Esophagus muscularis mucosa (tissue), 4 donors: ENCODE data around the gene GHR. TPM values are rescaled to one million over a fixed set of nuclear protein-coding genes. Genes with fewer than 3 reads are reported as not detected.

Experiments used
- DNase-seq: peaks from one replicate; pipeline ENCODE4 v3.0.0-alpha.2; 2017; ENCODE audit errors: extremely low spot score
- H3K27ac ChIP-seq, 4 donors: fragments of 200-600 bp; sonication (generic); replicated peaks in 1 of 4; 1 replicate in 3 of 4; 2 replicates in 1 of 4; pipeline ENCODE4 v1.5.1; 2016 to 2019; ENCODE audit warnings: mild to moderate bottlenecking in 1 of 4
- H3K27me3 ChIP-seq, 4 donors: fragments of 200-600 bp; sonication (generic); one replicate each; pipeline versions ENCODE4 v1.5.1 to v1.6.0; 2016 to 2019
- H3K36me3 ChIP-seq, 4 donors: fragments of 200-600 bp; sonication (generic); one replicate each; pipeline ENCODE4 v1.5.1; 2016 to 2019
- H3K4me1 ChIP-seq, 4 donors: fragments of 200-600 bp; sonication (generic); one replicate each; pipeline ENCODE4 v1.5.1; 2016 to 2019
- H3K4me3 ChIP-seq, 4 donors: fragments of 200-600 bp; sonication (generic); 1 replicate in 2 of 4; 2 replicates in 2 of 4; pipeline ENCODE4 v1.5.1; 2016 to 2019; ENCODE audit warnings: mild to moderate bottlenecking in 4 of 4, moderate library complexity in 1 of 4
- H3K9me3 ChIP-seq, 4 donors: fragments of 200-600 bp; sonication (generic); 1 replicate in 3 of 4; 2 replicates in 1 of 4; pipeline ENCODE4 v1.5.1; 2016 to 2019
- CTCF ChIP-seq, 3 experiments: fragments of 200-600 bp in 2 of 3; fragments of 450-650 bp in 1 of 3; sonication (generic) in 2 of 3; IDR thresholded peaks; one replicate each; pipeline ENCODE4 v1.5.1; 2017 to 2019; ENCODE audit warnings: antibody characterized with exemption in 3 of 3, mild to moderate bottlenecking in 2 of 3, moderate library complexity in 1 of 3
- EP300 ChIP-seq: sonication (generic); formaldehyde crosslinking; IDR thresholded peaks from one replicate; pipeline ENCODE4 v1.6.1; 2017; ENCODE audit warnings: antibody characterized with exemption
- POLR2A ChIP-seq: fragments of 450-650 bp; IDR thresholded peaks from one replicate; pipeline ENCODE4 v1.6.1; 2017; ENCODE audit warnings: antibody characterized with exemption, moderate library complexity, mild to moderate bottlenecking, low read depth
- POLR2AphosphoS5 ChIP-seq, 2 donors: sonication (generic); formaldehyde crosslinking; IDR thresholded peaks; one replicate each; pipeline ENCODE4 v1.6.1; 2017; ENCODE audit warnings: antibody characterized with exemption in 2 of 2
- WGBS: methylation state at CpG from one replicate; pipeline ENCODE4 v1.1.5; 2018; 5-methylcytosine and 5-hydroxymethylcytosine counted together
- intact Hi-C: fragments of 100-400 bp; cut with DNase I; formaldehyde crosslinking; loops from one replicate; pipeline ENCODE4 v1.15.1; 2023
- total RNA-seq, 4 donors: library from RNA; depleted of rRNA; stranded (reverse); fragments of >200 nt; gene quantifications; one replicate each; pipeline versions ENCODE4 v1.1.0 to v1.2.1, GENCODE V29; 2016

Gene GHR
- total RNA-seq, 4 donors from 2014 or later: 5.3 to 9.1 (median 6.5) TPM

- no peak overlapping the region for H3K4me3 ChIP-seq
- no peak for DNase-seq
- 94% methylated on average over 1 of the region's 1 CpG for WGBS
- H3K36me3 ChIP-seq: no peaks in the 10 kb centered on the region
- no peaks in the 10 kb centered on the region for H3K27me3 ChIP-seq
- intact Hi-C loops: no loop called here
- H3K9me3 ChIP-seq: no peaks in the 10 kb centered on the region
- no peak for TF ChIP-seq EP300
- TF ChIP-seq CTCF (IDR thresholded peaks at IDR 0.05): no peak
- no peak for TF ChIP-seq POLR2AphosphoS5 (IDR thresholded peaks at IDR 0.05)
- TF ChIP-seq POLR2A: no peak
- H3K27ac ChIP-seq: no peak overlapping the region
- peaks cover 5 to 14% (median 11%) of the 10 kb centered on the region in 4 donors for H3K4me1 ChIP-seq
Observed at GRCh38 chr5:42600441-42600840, 177.2 kb downstream of the GHR start.

- TF ChIP-seq POLR2AphosphoS5 (IDR thresholded peaks at IDR 0.05) (no peak), EP300 (no peak), CTCF (IDR thresholded peaks at IDR 0.05) (no peak), POLR2A (no peak)
- intact Hi-C loops: no loop called here
- H3K27me3 ChIP-seq: no peaks in the 10 kb centered on the region
- no peak overlapping the region for H3K4me3 ChIP-seq
- no peaks in the 10 kb centered on the region for H3K9me3 ChIP-seq
- H3K36me3 ChIP-seq: no peaks in the 10 kb centered on the region
- H3K4me1 ChIP-seq: peaks cover 0 to 21% (median 10%) of the 10 kb centered on the region in 4 donors
- H3K27ac ChIP-seq: no peak overlapping the region
- no peak for DNase-seq
Observed at GRCh38 chr5:42604171-42604711, 181.0 kb downstream of the GHR start.

- H3K36me3 ChIP-seq: no peaks in the 10 kb centered on the region
- intact Hi-C loops: no loop called here
- no peak overlapping the region for H3K27ac ChIP-seq
- H3K27me3 ChIP-seq: no peaks in the 10 kb centered on the region
- H3K4me1 ChIP-seq: peaks cover 0 to 21% (median 10%) of the 10 kb centered on the region in 4 donors
- TF ChIP-seq CTCF (IDR thresholded peaks at IDR 0.05) (no peak), EP300 (no peak), POLR2AphosphoS5 (IDR thresholded peaks at IDR 0.05) (no peak), POLR2A (no peak)
- no peaks in the 10 kb centered on the region for H3K9me3 ChIP-seq
- no peak for DNase-seq
- WGBS: 63% methylated on average over 2 of the region's 2 CpGs
- no peak overlapping the region for H3K4me3 ChIP-seq
Observed at GRCh38 chr5:42605490-42605889, 182.3 kb downstream of the GHR start.

- Histone ChIP-seq H3K27me3 (no peaks in the 10 kb centered on the region), H3K4me1 (peaks cover 0 to 21% (median 10%) of the 10 kb centered on the region in 4 donors)
Observed at GRCh38 chr5:42606464-42606869, 183.2 kb downstream of the GHR start.

More at GRCh38 chr5:42606464-42606869, 183.2 kb downstream of the GHR start:
- no peaks in the 10 kb centered on the region for H3K36me3 ChIP-seq
- H3K9me3 ChIP-seq: no peaks in the 10 kb centered on the region
- TF ChIP-seq EP300: no peak
- TF ChIP-seq POLR2A: no peak
- TF ChIP-seq CTCF (IDR thresholded peaks at IDR 0.05): no peak
- no peak for DNase-seq
- no peak overlapping the region for H3K27ac ChIP-seq
- intact Hi-C loops: no loop called here
- 88% methylated on average over 4 of the region's 4 CpGs for WGBS
- H3K4me3 ChIP-seq: no peak overlapping the region
